ENCODE results near the gene CSTPP1. TPM values are rescaled to one million over a fixed set of nuclear protein-coding genes. Genes with fewer than 3 reads are reported as not detected.

The CSTPP1 gene
- total and polyA plus RNA-seq, 2 of the 4 experiments (the other 2 are of a cell fraction), result 22.0 to 35.7 TPM

Small RNA genes within 50 kb of the gene (microRNA-seq; reads per million reads assigned to microRNA genes)
- 0 reads per million in 2 experiments for gene MIR6745 (ENCODE audit: insufficient read depth in 1 of 2, insufficient read length in 1 of 2, unreplicated experiment in 1 of 2)

Small RNA genes within 50 kb of the gene (small RNA-seq; reads per million reads assigned to genes)
- gene MIR6745, result 0 reads per million in 5 experiments

Other genes starting within 250 kb of the CSTPP1 start
- 28.1 and 46.6 TPM in 2 replicates for gene ARHGAP1, start 236.1 kb upstream of the CSTPP1 start, total RNA-seq (2012; rRNA removed)
- gene ARHGAP1, start 236.1 kb upstream of the CSTPP1 start, polyA plus RNA-seq (2012; rRNA removed), result 75.7 and 78.8 TPM in 2 replicates
- gene ZNF408, start 235.7 kb upstream of the CSTPP1 start, total RNA-seq (2012; rRNA removed), result 9.5 and 10.3 TPM in 2 replicates
- gene ZNF408, start 235.7 kb upstream of the CSTPP1 start, polyA plus RNA-seq (2012; rRNA removed), result 10.4 and 11.1 TPM in 2 replicates
- not detected in 2 replicates for gene F2, start 217.5 kb upstream of the CSTPP1 start, total RNA-seq (2012; rRNA removed)
- not detected in 2 replicates for gene F2, start 217.5 kb upstream of the CSTPP1 start, polyA plus RNA-seq (2012; rRNA removed)
- 79.2 and 82.8 TPM in 2 replicates for gene CKAP5, start 90.5 kb upstream of the CSTPP1 start, total RNA-seq (2012; rRNA removed)
- 53.8 and 59.5 TPM in 2 replicates for gene CKAP5, start 90.5 kb upstream of the CSTPP1 start, polyA plus RNA-seq (2012; rRNA removed)
- 3.9 and 4.1 TPM in 2 replicates for gene LRP4, start 18.2 kb upstream of the CSTPP1 start, total RNA-seq (2012; rRNA removed)
- gene LRP4, start 18.2 kb upstream of the CSTPP1 start, polyA plus RNA-seq (2012; rRNA removed), result 5.1 and 5.8 TPM in 2 replicates
- 87.8 and 114 TPM in 2 replicates for gene ARFGAP2, start 240.1 kb downstream of the CSTPP1 start, total RNA-seq (2012; rRNA removed)
- 35.1 and 54.7 TPM in 2 replicates for gene ARFGAP2, start 240.1 kb downstream of the CSTPP1 start, polyA plus RNA-seq (2012; rRNA removed)
- gene PACSIN3, start 249.7 kb downstream of the CSTPP1 start, total RNA-seq (2012; rRNA removed), result 18.9 and 19.2 TPM in 2 replicates
- 21.1 and 24.5 TPM in 2 replicates for gene PACSIN3, start 249.7 kb downstream of the CSTPP1 start, polyA plus RNA-seq (2012; rRNA removed)